Adipocyte (in vitro differentiated cells): ENCODE measurements around the gene TCF7.

Source experiments
- DNase-seq: peaks from one replicate; pipeline ENCODE4 v3.0.0-alpha.2; 2015; ENCODE audit warnings: low read depth
- H3K27me3 ChIP-seq: replicated peaks from 2 replicates; pipeline ENCODE4 v1.7.0; 2013; ENCODE audit warnings: mild to moderate bottlenecking, low read length, moderate library complexity; ENCODE audit not compliant: control insufficient read depth, insufficient read depth
- H3K36me3 ChIP-seq: 2 replicates; pipeline ENCODE4 v1.7.0; 2013; ENCODE audit warnings: low read length, mild to moderate bottlenecking, moderate library complexity; ENCODE audit not compliant: control insufficient read depth, insufficient read depth, severe bottlenecking
- H3K4me1 ChIP-seq: 2 replicates; pipeline ENCODE4 v1.7.0; 2013; ENCODE audit warnings: mild to moderate bottlenecking, low read length, moderate library complexity; ENCODE audit not compliant: control insufficient read depth, insufficient read depth
- H3K4me3 ChIP-seq: 2 replicates; pipeline ENCODE4 v1.7.0; 2013; ENCODE audit warnings: mild to moderate bottlenecking, low read length, moderate library complexity
- H3K9ac ChIP-seq: 2 replicates; pipeline ENCODE4 v1.7.0; 2013; ENCODE audit warnings: mild to moderate bottlenecking, low read length, moderate library complexity
- H3K9me3 ChIP-seq: 2 replicates; pipeline ENCODE4 v1.7.0; 2013; ENCODE audit warnings: mild to moderate bottlenecking, low read length, moderate library complexity; ENCODE audit not compliant: control insufficient read depth

Gene TCF7

DNA sequence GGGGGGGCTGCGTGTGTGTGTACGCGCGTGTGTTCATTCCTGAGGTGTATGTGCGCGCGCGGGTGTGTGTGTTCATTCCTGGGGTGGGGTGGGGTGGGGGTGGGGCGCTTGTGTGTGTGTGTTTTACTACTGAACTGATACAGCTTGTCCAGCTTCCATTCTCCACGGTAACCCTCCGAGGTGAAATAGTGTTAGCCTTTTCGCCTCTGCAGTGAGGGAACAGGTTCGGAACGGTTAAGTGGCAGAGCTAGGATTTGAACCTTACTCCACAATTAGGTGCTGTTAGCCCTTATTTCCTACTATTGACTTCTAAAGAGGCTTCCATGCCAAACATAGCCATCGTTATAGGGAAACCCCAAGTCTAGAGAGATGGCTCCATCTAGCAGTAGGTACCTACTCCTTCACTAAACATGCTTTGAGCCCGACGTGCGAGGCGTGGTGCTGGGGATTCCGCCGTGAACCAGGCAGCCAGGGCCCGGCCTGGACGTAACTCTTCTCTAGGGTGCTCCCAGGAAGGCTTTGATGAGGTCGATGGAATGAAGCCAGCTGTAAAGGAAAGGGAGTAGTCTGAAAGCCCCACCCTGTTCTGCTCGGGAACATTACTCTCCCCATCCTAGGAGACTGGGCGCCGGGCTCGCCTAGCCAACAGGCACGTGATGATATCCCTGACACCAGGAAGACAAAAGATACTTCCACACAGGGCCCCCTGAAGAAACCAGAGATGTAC lies 63.1 kb downstream of the TCF7 start:
- H3K9me3 ChIP-seq = no peaks in the 10 kb centered on the region
- peaks cover 6% of the 10 kb centered on the region for H3K36me3 ChIP-seq
- DNase-seq = peak; percentile 31

DNA sequence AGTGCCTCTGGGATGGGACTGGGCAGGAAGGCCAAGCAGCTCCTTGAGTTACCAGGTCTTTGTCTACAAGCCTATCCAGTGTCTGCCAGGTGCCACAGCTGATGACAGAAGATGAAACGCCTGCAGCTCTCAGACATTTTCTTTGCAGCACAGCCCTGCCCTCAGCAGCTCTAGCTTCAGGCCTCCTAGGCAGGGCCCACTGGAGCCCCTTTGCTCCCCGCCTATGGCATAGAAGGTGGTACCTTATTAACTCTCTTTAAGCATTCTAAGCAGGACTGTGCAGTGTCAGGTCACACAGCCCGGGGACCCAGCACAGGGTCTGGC lies 63.6 kb downstream of the TCF7 start:
- Histone ChIP-seq H3K4me3 (peak overlapping the region; percentile 86), H3K9me3 (no peaks in the 10 kb centered on the region), H3K4me1 (peaks cover 25% of the 10 kb centered on the region), H3K36me3 (peaks cover 3% of the 10 kb centered on the region), H3K9ac (peak overlapping the region; percentile 99), H3K27me3 (no peaks in the 10 kb centered on the region)
- DNase-seq = no peak

More for the DNA sequence above, 63.1 kb downstream of the TCF7 start:
- H3K9ac ChIP-seq = peak overlapping the region; percentile 99
- peak overlapping the region; percentile 86 for H3K4me3 ChIP-seq
- H3K27me3 ChIP-seq = no peaks in the 10 kb centered on the region
- peaks cover 25% of the 10 kb centered on the region for H3K4me1 ChIP-seq

DNA sequence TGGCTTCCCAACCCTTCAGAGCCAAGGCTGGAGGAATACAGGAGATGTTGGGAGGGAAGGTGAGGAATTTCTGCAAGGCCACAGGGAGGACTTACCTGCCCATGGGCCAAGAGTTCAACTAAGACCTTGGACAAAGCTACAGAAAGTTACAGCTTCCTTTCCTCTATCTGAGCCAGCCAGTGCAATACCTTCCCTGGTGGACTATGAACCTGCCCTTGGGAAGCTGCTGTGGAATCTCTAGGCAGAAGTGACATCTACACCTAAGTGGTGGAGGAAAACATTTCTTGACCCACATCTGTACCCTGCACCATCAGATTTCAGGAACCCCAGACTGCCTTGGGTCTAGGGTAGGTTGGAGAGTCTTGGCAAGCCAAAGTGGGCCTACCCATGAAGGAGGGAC lies 69.0 kb downstream of the TCF7 start:
- Histone ChIP-seq H3K4me1 (no peaks in the 10 kb centered on the region), H3K27me3 (no peaks in the 10 kb centered on the region), H3K9me3 (no peaks in the 10 kb centered on the region), H3K36me3 (no peaks in the 10 kb centered on the region), H3K4me3 (no peak overlapping the region), H3K9ac (no peak overlapping the region)
- DNase-seq = no peak

DNA sequence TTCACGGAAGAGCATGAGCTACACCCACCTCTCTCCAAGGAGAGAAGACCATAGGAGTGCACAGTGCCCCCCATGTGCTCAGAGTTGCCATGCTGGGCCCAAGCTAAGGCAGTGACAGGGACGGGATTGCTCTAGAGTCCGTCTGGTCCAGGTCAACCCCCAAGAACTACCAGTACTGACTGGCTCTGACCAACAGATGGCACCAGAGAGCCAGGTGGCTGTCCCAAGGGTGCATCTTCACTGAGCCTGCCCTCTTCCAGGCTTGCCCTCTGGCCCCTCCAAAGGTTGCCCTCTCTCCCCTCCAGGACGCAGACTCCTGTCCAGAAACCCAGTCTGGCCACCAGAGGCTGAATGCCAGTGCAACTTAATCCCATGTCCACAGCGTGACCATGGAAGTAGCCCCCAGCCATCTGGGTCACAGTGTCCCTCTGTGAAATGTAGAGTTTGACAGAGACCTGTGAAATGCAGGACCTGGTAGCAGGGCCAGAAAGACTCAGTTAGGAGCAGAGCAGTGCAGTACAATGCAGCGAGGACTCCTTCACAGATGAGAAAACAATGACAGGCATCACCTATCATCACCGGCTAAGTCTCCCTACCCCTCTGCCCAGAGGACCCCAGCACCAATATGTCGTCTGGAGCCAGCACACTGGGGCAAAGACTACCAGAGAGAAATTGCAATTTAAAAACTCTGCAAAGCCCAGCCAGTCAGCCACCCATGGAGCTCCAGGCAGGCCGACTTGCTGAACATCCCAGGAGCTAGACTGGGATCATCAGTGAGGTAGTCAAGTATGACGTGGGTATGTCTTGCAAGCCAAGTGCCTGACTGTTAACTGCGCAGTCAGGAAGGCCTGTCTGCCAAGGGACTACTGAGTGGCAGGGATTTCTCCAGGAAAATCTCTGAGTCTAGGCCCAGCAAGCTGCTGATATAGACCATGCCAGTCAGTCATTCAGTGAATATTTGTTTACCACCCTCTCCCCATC lies 70.0 kb downstream of the TCF7 start:
- Histone ChIP-seq H3K4me1 (no peaks in the 10 kb centered on the region), H3K9me3 (no peaks in the 10 kb centered on the region), H3K4me3 (no peak overlapping the region), H3K27me3 (no peaks in the 10 kb centered on the region), H3K36me3 (no peaks in the 10 kb centered on the region), H3K9ac (no peak overlapping the region)
- peak; percentile 82 for DNase-seq

DNA sequence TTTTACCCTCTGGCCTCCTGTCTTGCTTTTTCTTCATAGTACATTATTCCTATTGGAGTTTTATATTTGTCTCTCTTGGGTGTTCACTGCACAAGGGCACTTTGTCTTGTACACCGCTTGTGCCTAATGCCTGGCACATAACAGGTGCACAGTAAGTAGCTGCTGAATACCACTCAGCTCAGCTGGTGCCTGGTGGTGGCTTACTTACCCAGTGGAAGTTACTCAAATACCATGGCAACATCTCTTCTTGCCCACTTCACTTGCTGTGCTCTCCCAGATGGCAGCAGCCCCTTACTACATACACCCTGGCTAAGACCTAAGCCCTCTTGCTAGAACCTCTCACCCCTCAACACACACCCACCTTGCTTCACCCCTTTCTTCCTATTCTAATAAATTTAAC lies 73.6 kb downstream of the TCF7 start:
- Histone ChIP-seq H3K36me3 (no peaks in the 10 kb centered on the region), H3K4me1 (no peaks in the 10 kb centered on the region), H3K27me3 (no peaks in the 10 kb centered on the region), H3K9me3 (no peaks in the 10 kb centered on the region), H3K4me3 (no peak overlapping the region), H3K9ac (no peak overlapping the region)
- DNase-seq = no peak

DNA sequence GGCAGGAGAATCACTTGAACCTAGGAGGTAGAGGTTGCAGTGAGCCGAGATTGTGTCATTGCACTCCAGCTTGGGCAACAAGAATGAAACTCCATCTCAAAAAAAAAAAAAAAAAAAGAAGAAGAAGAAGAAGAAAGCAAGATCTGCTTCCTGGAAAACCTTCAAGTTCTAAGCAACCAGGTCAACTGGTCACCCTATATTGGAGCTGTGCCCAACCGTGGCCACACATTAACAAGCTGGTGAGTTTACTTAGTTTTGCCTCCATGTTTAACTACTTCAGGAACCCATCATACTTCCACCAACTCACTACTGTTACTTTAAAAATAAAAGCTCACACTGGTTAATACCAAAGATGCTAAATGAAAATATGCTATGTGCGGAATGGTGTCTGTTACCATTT lies 74.5 kb downstream of the TCF7 start:
- Histone ChIP-seq H3K9me3 (no peaks in the 10 kb centered on the region), H3K4me1 (no peaks in the 10 kb centered on the region), H3K9ac (no peak overlapping the region), H3K36me3 (no peaks in the 10 kb centered on the region), H3K27me3 (no peaks in the 10 kb centered on the region), H3K4me3 (no peak overlapping the region)
- no peak for DNase-seq

DNA sequence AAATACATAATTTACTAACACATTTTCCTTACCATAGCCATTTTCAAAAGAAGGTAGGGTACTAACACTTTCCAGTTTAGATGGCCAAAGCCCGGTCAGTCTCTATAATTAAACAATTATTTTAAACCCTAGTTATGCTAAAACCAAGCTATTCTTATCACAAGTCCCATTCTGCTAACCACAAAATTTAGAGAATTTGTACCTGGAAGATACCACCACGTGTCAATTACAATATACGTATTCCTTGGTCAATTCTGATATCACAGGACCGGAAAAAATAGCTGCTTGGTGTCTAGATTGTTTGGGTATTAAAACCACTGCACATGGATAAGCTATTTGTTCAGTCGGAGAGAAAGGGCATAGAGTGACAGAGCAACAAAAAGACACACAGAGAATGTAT lies 81.2 kb downstream of the TCF7 start:
- Histone ChIP-seq H3K27me3 (no peaks in the 10 kb centered on the region), H3K9ac (no peak overlapping the region), H3K4me3 (no peak overlapping the region), H3K36me3 (peaks cover 52% of the 10 kb centered on the region), H3K4me1 (no peaks in the 10 kb centered on the region), H3K9me3 (no peaks in the 10 kb centered on the region)
- no peak for DNase-seq
